Measurements from ENCODE around the gene MYL3.

The MYL3 gene

GRCh38 chr3:46835491-46835890 lies 27.8 kb downstream of the MYL3 start:
- TF ChIP-seq CTCF (IDR thresholded peaks at IDR 0.05; ENCODE audit: low read depth, low read length), result no peak
- DNase-seq, result no peak
- H3K27me3 ChIP-seq, result no peaks in the 10 kb centered on the region
- no peaks in the 10 kb centered on the region for H3K4me1 ChIP-seq
- H3K36me3 ChIP-seq, result no peaks in the 10 kb centered on the region
- H3K4me3 ChIP-seq (ENCODE audit: low read depth, low read length), result no peak overlapping the region
- no peaks in the 10 kb centered on the region for H3K9me3 ChIP-seq

- no peaks in the 10 kb centered on the region for H3K9me3 ChIP-seq
- no peaks in the 10 kb centered on the region for H3K36me3 ChIP-seq
These were observed 28.2 kb downstream of the MYL3 start for GRCh38 chr3:46835054-46835453.

GRCh38 chr3:46833346-46834300 lies 29.6 kb downstream of the MYL3 start:
- TF ChIP-seq CTCF (IDR thresholded peaks at IDR 0.05; ENCODE audit: low read depth, low read length), result no peak
- Histone ChIP-seq H3K9me3 (no peaks in the 10 kb centered on the region), H3K4me3 (ENCODE audit: low read depth, low read length) (no peak overlapping the region), H3K27me3 (no peaks in the 10 kb centered on the region), H3K36me3 (no peaks in the 10 kb centered on the region), H3K4me1 (no peaks in the 10 kb centered on the region)
- no peak for DNase-seq

More at GRCh38 chr3:46835054-46835453, 28.2 kb downstream of the MYL3 start:
- DNase-seq, result no peak
- Histone ChIP-seq H3K27me3 (no peaks in the 10 kb centered on the region), H3K4me1 (no peaks in the 10 kb centered on the region), H3K4me3 (ENCODE audit: low read depth, low read length) (no peak overlapping the region)
- no peak for TF ChIP-seq CTCF (IDR thresholded peaks at IDR 0.05; ENCODE audit: low read depth, low read length)

- no peaks in the 10 kb centered on the region for H3K4me1 ChIP-seq
These were observed 31.4 kb downstream of the MYL3 start for GRCh38 chr3:46831841-46832240.

GRCh38 chr3:46831316-46831715 lies 31.9 kb downstream of the MYL3 start:
- no peak for TF ChIP-seq CTCF (IDR thresholded peaks at IDR 0.05; ENCODE audit: low read depth, low read length)
- no peak for DNase-seq

More at GRCh38 chr3:46831841-46832240, 31.4 kb downstream of the MYL3 start:
- Histone ChIP-seq H3K36me3 (no peaks in the 10 kb centered on the region), H3K27me3 (no peaks in the 10 kb centered on the region), H3K4me3 (ENCODE audit: low read depth, low read length) (no peak overlapping the region), H3K9me3 (no peaks in the 10 kb centered on the region)
- DNase-seq, result no peak
- TF ChIP-seq CTCF (IDR thresholded peaks at IDR 0.05; ENCODE audit: low read depth, low read length), result no peak

GRCh38 chr3:46830801-46831200 lies 32.4 kb downstream of the MYL3 start:
- H3K27me3 ChIP-seq, result no peaks in the 10 kb centered on the region
- H3K9me3 ChIP-seq, result no peaks in the 10 kb centered on the region
- no peaks in the 10 kb centered on the region for H3K36me3 ChIP-seq
- H3K4me3 ChIP-seq (ENCODE audit: low read depth, low read length), result no peak overlapping the region
- H3K4me1 ChIP-seq, result no peaks in the 10 kb centered on the region
- DNase-seq, result no peak
- no peak for TF ChIP-seq CTCF (IDR thresholded peaks at IDR 0.05; ENCODE audit: low read depth, low read length)

More at GRCh38 chr3:46831316-46831715, 31.9 kb downstream of the MYL3 start:
- Histone ChIP-seq H3K9me3 (no peaks in the 10 kb centered on the region), H3K27me3 (no peaks in the 10 kb centered on the region), H3K36me3 (no peaks in the 10 kb centered on the region), H3K4me1 (no peaks in the 10 kb centered on the region), H3K4me3 (ENCODE audit: low read depth, low read length) (no peak overlapping the region)
